Measurements from ENCODE around the gene BRSK2. TPM values are rescaled to one million over a fixed set of nuclear protein-coding genes. Genes with fewer than 3 reads are reported as not detected.

BRSK2 gene
- total RNA-seq, 1 donor from 2014 or later = 4.0 TPM

GRCh38 chr11:1447845-1448825 lies 58.4 kb downstream of the BRSK2 start:
- Mint-ChIP-seq H3K36me3 (ENCODE audit: low read depth, unreplicated experiment) (no peaks in the 10 kb centered on the region), H3K4me1 (ENCODE audit: unreplicated experiment) (no peaks in the 10 kb centered on the region), H3K27me3 (ENCODE audit: unreplicated experiment) (peaks cover 2% of the 10 kb centered on the region), H3K9me3 (ENCODE audit: unreplicated experiment) (no peaks in the 10 kb centered on the region), H3K4me3 (ENCODE audit: unreplicated experiment) (peak overlapping the region; percentile 42), H3K27ac (ENCODE audit: unreplicated experiment) (no peak overlapping the region)
- no peak for TF ChIP-seq CTCF (IDR thresholded peaks at IDR 0.05; ENCODE audit: unreplicated experiment)
- DNase-seq (ENCODE audit: low spot score) = no peak

- TF ChIP-seq CTCF (IDR thresholded peaks at IDR 0.05; ENCODE audit: unreplicated experiment) = no peak
- H3K4me3 Mint-ChIP-seq (ENCODE audit: unreplicated experiment) = no peak overlapping the region
- H3K4me1 Mint-ChIP-seq (ENCODE audit: unreplicated experiment) = no peaks in the 10 kb centered on the region
- no peak overlapping the region for H3K27ac Mint-ChIP-seq (ENCODE audit: unreplicated experiment)
- peaks cover 2% of the 10 kb centered on the region for H3K27me3 Mint-ChIP-seq (ENCODE audit: unreplicated experiment)
- DNase-seq (ENCODE audit: low spot score) = no peak
- H3K9me3 Mint-ChIP-seq (ENCODE audit: unreplicated experiment) = no peaks in the 10 kb centered on the region
- no peaks in the 10 kb centered on the region for H3K36me3 Mint-ChIP-seq (ENCODE audit: low read depth, unreplicated experiment)
These were observed 59.1 kb downstream of the BRSK2 start for GRCh38 chr11:1448882-1449281.

DNA sequence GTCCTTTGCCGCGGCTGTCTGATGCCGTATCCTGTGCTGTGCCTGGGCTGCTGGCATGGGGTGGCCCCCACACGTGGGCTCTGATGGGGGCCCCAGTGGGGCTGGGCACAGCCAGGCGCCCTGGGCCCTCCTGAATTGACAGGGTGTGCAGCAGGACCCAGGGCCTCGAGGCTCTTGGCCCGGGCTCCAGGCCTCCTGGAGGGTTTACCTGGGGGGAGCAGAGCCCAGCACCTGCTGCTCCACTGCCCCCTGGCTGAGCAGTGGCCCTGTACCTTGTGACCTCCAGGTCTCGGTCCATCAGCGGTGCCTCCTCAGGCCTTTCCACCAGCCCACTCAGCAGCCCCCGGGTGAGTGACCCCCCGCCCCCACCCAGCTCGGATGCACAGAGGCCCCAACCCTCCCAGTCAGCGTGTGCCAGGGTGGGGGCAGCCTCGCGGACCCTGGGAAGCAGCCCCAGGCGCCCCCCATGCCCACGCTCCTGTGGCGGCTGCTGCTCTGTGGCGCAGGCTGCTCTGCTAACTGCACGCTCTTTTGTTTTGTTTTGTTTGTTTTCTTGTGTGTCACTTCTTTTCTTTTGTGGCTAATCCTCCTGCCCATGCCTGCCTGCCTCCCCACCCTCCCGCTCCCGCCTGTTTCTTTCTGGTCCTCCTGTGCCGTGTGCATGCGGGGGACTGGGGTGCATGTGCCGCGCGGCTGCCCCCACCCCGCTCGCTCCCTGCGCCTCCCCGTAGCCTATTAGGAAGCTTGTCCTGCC lies 59.9 kb downstream of the BRSK2 start:
- Mint-ChIP-seq H3K4me3 (ENCODE audit: unreplicated experiment) (no peak overlapping the region), H3K4me1 (ENCODE audit: unreplicated experiment) (no peaks in the 10 kb centered on the region), H3K27ac (ENCODE audit: unreplicated experiment) (no peak overlapping the region), H3K27me3 (ENCODE audit: unreplicated experiment) (peaks cover 2% of the 10 kb centered on the region), H3K36me3 (ENCODE audit: low read depth, unreplicated experiment) (no peaks in the 10 kb centered on the region), H3K9me3 (ENCODE audit: unreplicated experiment) (no peaks in the 10 kb centered on the region)
- no peak for TF ChIP-seq CTCF (IDR thresholded peaks at IDR 0.05; ENCODE audit: unreplicated experiment)
- DNase-seq (ENCODE audit: low spot score) = no peak

- no peaks in the 10 kb centered on the region for H3K9me3 Mint-ChIP-seq (ENCODE audit: unreplicated experiment)
- peaks cover 2% of the 10 kb centered on the region for H3K27me3 Mint-ChIP-seq (ENCODE audit: unreplicated experiment)
- H3K4me3 Mint-ChIP-seq (ENCODE audit: unreplicated experiment) = no peak overlapping the region
- no peaks in the 10 kb centered on the region for H3K36me3 Mint-ChIP-seq (ENCODE audit: low read depth, unreplicated experiment)
- H3K27ac Mint-ChIP-seq (ENCODE audit: unreplicated experiment) = no peak overlapping the region
- no peak for TF ChIP-seq CTCF (IDR thresholded peaks at IDR 0.05; ENCODE audit: unreplicated experiment)
- H3K4me1 Mint-ChIP-seq (ENCODE audit: unreplicated experiment) = no peaks in the 10 kb centered on the region
- DNase-seq (ENCODE audit: low spot score) = no peak
These were observed 60.7 kb downstream of the BRSK2 start for GRCh38 chr11:1450344-1450875.
